ENCODE results near the gene SEZ6L2.

SEZ6L2 gene

GRCh38 chr16:29836623-29837022, 62.7 kb downstream of the SEZ6L2 start:
- ChIA-PET CTCF (interaction anchor here (0.5 to 6.5 kb wide), 4 partner anchors 12 to 195 kb away, joined by 3 to 67 read pairs (median 4); partner anchors contain the start of gene TLCD3B), POLR2A (no interaction called here)
- TF ChIP-seq ZNF600 (tag by site-specific recombination; IDR thresholded peaks at IDR 0.05): 0 out of 2 replicates have a peak, but pooled peaks have one; percentile 34
- no peak for TF ChIP-seq ZNF48 (tag by site-specific recombination; IDR thresholded peaks at IDR 0.05)
- Histone ChIP-seq H3K4me1 (ENCODE audit: control insufficient read depth, insufficient read depth, low read length) (no peaks in the 10 kb centered on the region), H3K9me3 (ENCODE audit: control insufficient read depth, insufficient read depth, low read depth, low read length) (no peaks in the 10 kb centered on the region), H3K27ac (ENCODE audit: extremely low read depth, low read depth, low read length) (no peak overlapping the region), H3K36me3 (ENCODE audit: control insufficient read depth in 2 of 2, insufficient read depth in 1 of 2, low read length in 2 of 2) (peaks cover 0 to 5% of the 10 kb centered on the region in 2 experiments; a peak in 1 of 3 replicates), H3K4me3 (ENCODE audit: low read depth, low read length) (no peak overlapping the region)

- Histone ChIP-seq H3K4me3 (ENCODE audit: low read depth, low read length) (no peak overlapping the region), H3K4me1 (ENCODE audit: control insufficient read depth, insufficient read depth, low read length) (no peaks in the 10 kb centered on the region), H3K36me3 (ENCODE audit: control insufficient read depth in 2 of 2, insufficient read depth in 1 of 2, low read length in 2 of 2) (peaks cover 0 to 5% of the 10 kb centered on the region in 2 experiments; a peak in 1 of 3 replicates), H3K9me3 (ENCODE audit: control insufficient read depth, insufficient read depth, low read depth, low read length) (no peaks in the 10 kb centered on the region), H3K27ac (ENCODE audit: extremely low read depth, low read depth, low read length) (no peak overlapping the region)
- no peak for TF ChIP-seq OSR2 (tag by site-specific recombination; IDR thresholded peaks at IDR 0.05)
- no peak for TF ChIP-seq ZNF654 (tag by site-specific recombination; IDR thresholded peaks at IDR 0.05; ENCODE audit: low read depth)
- no peak for TF ChIP-seq TSHZ1 (tag by site-specific recombination; IDR thresholded peaks at IDR 0.05; ENCODE audit: borderline replicate concordance)
- no peak for TF ChIP-seq TRIM28 (IDR thresholded peaks at IDR 0.05; ENCODE audit: borderline replicate concordance, low read length)
- no peak for TF ChIP-seq ZNF324 (tag by site-specific recombination; IDR thresholded peaks at IDR 0.05)
- TF ChIP-seq ZNF24 (tag by site-specific recombination; IDR thresholded peaks at IDR 0.05): no peak
- TF ChIP-seq ZBTB8A (tag by site-specific recombination; IDR thresholded peaks at IDR 0.05): no peak
- TF ChIP-seq SETDB1 (IDR thresholded peaks at IDR 0.05; ENCODE audit: insufficient read length, low read length): no peak
- no peak for TF ChIP-seq PATZ1 (tag by site-specific recombination; IDR thresholded peaks at IDR 0.05)
- TF ChIP-seq ZNF777 (tag by site-specific recombination; IDR thresholded peaks at IDR 0.05; ENCODE audit: borderline replicate concordance): no peak
- TF ChIP-seq ZNF707 (tag by site-specific recombination; IDR thresholded peaks at IDR 0.05): no peak
- no peak for TF ChIP-seq ZNF549 (tag by site-specific recombination; IDR thresholded peaks at IDR 0.05)
- no peak for TF ChIP-seq ZNF121 (tag by site-specific recombination; IDR thresholded peaks at IDR 0.05)
- TF ChIP-seq ZNF404 (tag by site-specific recombination; IDR thresholded peaks at IDR 0.05): no peak
- TF ChIP-seq ZNF501 (tag by site-specific recombination; IDR thresholded peaks at IDR 0.05): no peak
- no peak for TF ChIP-seq KLF1 (tag by site-specific recombination; IDR thresholded peaks at IDR 0.05)
- no peak for TF ChIP-seq ZNF571 (tag by site-specific recombination; IDR thresholded peaks at IDR 0.05)
- TF ChIP-seq INSM2 (tag by site-specific recombination; IDR thresholded peaks at IDR 0.05): no peak
- no peak for TF ChIP-seq ZFP3 (tag by site-specific recombination; IDR thresholded peaks at IDR 0.05; ENCODE audit: low read depth)
- no peak for TF ChIP-seq ZNF701 (tag by site-specific recombination; IDR thresholded peaks at IDR 0.05)
- CTCF ChIA-PET: interaction anchor here (1.2 to 6.5 kb wide), 2 partner anchors 12 to 196 kb away, joined by 3 to 67 read pairs; partner anchors contain the start of gene TLCD3B
- POLR2A ChIA-PET: interaction anchor here (1.5 kb wide), 1 partner anchor 16 kb away, joined by 4 read pairs; the partner anchor contains the start of gene MVP
Observed at GRCh38 chr16:29835926-29836325, 63.4 kb downstream of the SEZ6L2 start.
